OCI-LY7 (cell line): Measurements from ENCODE around the gene NUP93. TPM values are rescaled to one million over a fixed set of nuclear protein-coding genes. Genes with fewer than 3 reads are reported as not detected.

ENCODE experiments used
- BruUV-seq: library from RNA; stranded (reverse); fragments of 400-500 nt; replicated peaks from 2 replicates; lab custom pipeline; 2021; lab: Mats Ljungman, UMichigan
- CTCF ChIA-PET: fragments of 300-600 bp; sonication (Branson Sonifier 250); formaldehyde crosslinking; loops from one replicate; lab custom pipeline; 2022; ENCODE audit warnings: antibody characterized with exemption; ENCODE audit not compliant: unreplicated experiment; lab: Charles Lee
- POLR2A ChIA-PET: fragments of 300-600 bp; sonication (Branson Sonifier 250); formaldehyde crosslinking; loops from one replicate; lab custom pipeline; 2022; ENCODE audit warnings: antibody characterized with exemption; lab: Charles Lee
- DNase-seq: peaks from one replicate; pipeline ENCODE4 v3.0.0-alpha.2; 2015; ENCODE audit warnings: low spot score
- H2AFZ ChIP-seq: fragments of 200-600 bp; sonication (generic), shearing (Covaris generic); 2 replicates; pipeline ENCODE4 v1.6.1; 2014; ENCODE audit warnings: mild to moderate bottlenecking, antibody characterized with exemption, low read length, moderate library complexity
- H3K27ac ChIP-seq: fragments of 200-600 bp; sonication (generic); 2 replicates; pipeline ENCODE4 v1.5.1; 2014; ENCODE audit warnings: mixed run types, low read depth, mild to moderate bottlenecking, moderate library complexity, low read length, inconsistent platforms; ENCODE audit not compliant: poor library complexity, severe bottlenecking
- H3K36me3 ChIP-seq: fragments of 200-600 bp; sonication (generic); 2 replicates; pipeline ENCODE4 v1.6.1; 2014; ENCODE audit warnings: mild to moderate bottlenecking, antibody characterized with exemption, low read length, moderate library complexity, mixed read lengths; ENCODE audit not compliant: insufficient read depth
- H3K4me1 ChIP-seq: fragments of 200-600 bp; sonication (generic); 2 replicates; pipeline ENCODE4 v1.5.1; 2014; ENCODE audit warnings: mild to moderate bottlenecking, low read length; ENCODE audit not compliant: insufficient read depth, poor library complexity, severe bottlenecking
- H3K4me2 ChIP-seq: fragments of 200-600 bp; sonication (generic); 2 replicates; pipeline ENCODE4 v1.6.1; 2014; ENCODE audit warnings: mild to moderate bottlenecking, low read length
- H3K4me3 ChIP-seq: fragments of 200-600 bp; sonication (generic); 2 replicates; pipeline ENCODE4 v1.5.1; 2014; ENCODE audit warnings: mild to moderate bottlenecking, low read depth, low read length; ENCODE audit not compliant: poor library complexity, severe bottlenecking
- H3K79me2 ChIP-seq: fragments of 200-600 bp; sonication (generic); 2 replicates; pipeline ENCODE4 v1.6.1; 2016; ENCODE audit warnings: low read depth, mild to moderate bottlenecking, low read length, moderate library complexity, mixed read lengths; ENCODE audit not compliant: insufficient read depth
- H3K9me2 ChIP-seq: fragments of 200-600 bp; sonication (generic); 2 replicates; pipeline ENCODE4 v1.6.1; 2016; ENCODE audit warnings: mild to moderate bottlenecking, low read length, mixed read lengths; ENCODE audit not compliant: insufficient read depth
- H3K9me3 ChIP-seq: fragments of 200-600 bp; sonication (generic); 2 replicates; pipeline ENCODE4 v1.6.1; 2014; ENCODE audit warnings: mild to moderate bottlenecking, mixed run types, low read length, mixed read lengths
- H4K20me1 ChIP-seq: fragments of 200-600 bp; sonication (generic); 2 replicates; pipeline ENCODE4 v1.6.1; 2014; ENCODE audit warnings: mild to moderate bottlenecking, antibody characterized with exemption, low read length, moderate library complexity, mixed read lengths; ENCODE audit not compliant: insufficient read depth
- CTCF ChIP-seq: fragments of 200-600 bp; sonication (generic); conservative IDR thresholded peaks from 2 replicates; pipeline ENCODE4 v1.5.1; 2014; ENCODE audit warnings: mild to moderate bottlenecking, antibody characterized with exemption, low read length, moderate library complexity, mixed read lengths
- EZH2phosphoT487 ChIP-seq: fragments of 200-600 bp; sonication (generic); IDR thresholded peaks from 2 replicates; pipeline ENCODE4 v1.6.1; 2018; ENCODE audit warnings: low read depth, borderline replicate concordance, mild to moderate bottlenecking, mixed run types, antibody characterized with exemption, low read length, moderate library complexity, mixed read lengths
- intact Hi-C: fragments of 100-400 bp; cut with micrococcal nuclease; formaldehyde crosslinking; loops from one replicate; pipeline ENCODE4 v1.10.0; 2022; ENCODE audit not compliant: unreplicated experiment
- total RNA-seq, 2 experiments: library from RNA; depleted of rRNA in 1 of 2; stranded (reverse); fragments of >200 nt in 1 of 2; shearing (Covaris generic) in 1 of 2; gene quantifications; 2 replicates each; pipeline ENCODE4 v1.2.3, GENCODE V29; 2014 to 2022

The NUP93 gene
- total RNA-seq, 2 experiments from 2014 or later = 119 to 183 TPM

GRCh38 chr16:56869513-56870275 is 139.8 kb downstream of the NUP93 start:
- Histone ChIP-seq H3K27ac (no peak overlapping the region), H3K9me2 (no peaks in the 10 kb centered on the region), H3K4me1 (peaks cover 33% of the 10 kb centered on the region), H3K9me3 (no peaks in the 10 kb centered on the region), H3K79me2 (no peaks in the 10 kb centered on the region), H2AFZ (peak overlapping the region; percentile 70; the same call in 1 of the 2 replicates), H4K20me1 (no peaks in the 10 kb centered on the region), H3K4me2 (peak overlapping the region; percentile 33), H3K4me3 (peak overlapping the region; percentile 17), H3K36me3 (no peaks in the 10 kb centered on the region)
- DNase-seq = peak; percentile 74
- BruUV-seq = no TSS peak
- intact Hi-C loops = no loop called here
- ChIA-PET POLR2A (interaction anchor here (0.6 to 3.9 kb wide), 4 partner anchors 16 to 83 kb away, joined by 3 to 20 read pairs (median 5); no protein-coding TSS in a partner anchor), CTCF (interaction anchor here (0.7 to 1.7 kb wide), 4 partner anchors 9 to 61 kb away, joined by 3 to 6 read pairs (median 4); partner anchors contain the start of gene HERPUD1)
- TF ChIP-seq CTCF (peak; percentile 68), EZH2phosphoT487 (no peak)

- no peak for TF ChIP-seq EZH2phosphoT487
- TF ChIP-seq CTCF = no peak
Measured at GRCh38 chr16:56870276-56870888, 140.5 kb downstream of the NUP93 start.

More at GRCh38 chr16:56870276-56870888, 140.5 kb downstream of the NUP93 start:
- Histone ChIP-seq H3K27ac (no peak overlapping the region), H3K9me2 (no peaks in the 10 kb centered on the region), H4K20me1 (no peaks in the 10 kb centered on the region), H2AFZ (peak overlapping the region; percentile 70; the same call in 1 of the 2 replicates), H3K4me2 (peak overlapping the region; percentile 33), H3K4me3 (no peak overlapping the region), H3K4me1 (peaks cover 37% of the 10 kb centered on the region), H3K9me3 (no peaks in the 10 kb centered on the region), H3K36me3 (no peaks in the 10 kb centered on the region), H3K79me2 (no peaks in the 10 kb centered on the region)
- ChIA-PET CTCF (no interaction called here), POLR2A (no interaction called here)
- DNase-seq = no peak
- intact Hi-C loops = no loop called here
- no TSS peak for BruUV-seq
